DOHH2 (cell line): ENCODE results near the gene AIP.

Experiments
- H3F3A ChIP-seq: fragments of 200-600 bp; sonication (generic), shearing (Covaris generic); 2 replicates; pipeline ENCODE4 v1.6.0; 2016; ENCODE audit warnings: antibody characterized with exemption, mild to moderate bottlenecking; ENCODE audit not compliant: control insufficient read depth, insufficient read depth
- H3K27ac ChIP-seq: fragments of 200-600 bp; sonication (generic); 2 replicates; pipeline ENCODE4 v1.5.1; 2014; ENCODE audit warnings: low read depth, mild to moderate bottlenecking, low read length, moderate library complexity
- H3K27me3 ChIP-seq: fragments of 200-600 bp; sonication (generic); 2 replicates; pipeline ENCODE4 v1.6.1; 2014; ENCODE audit warnings: mild to moderate bottlenecking, low read length, mixed read lengths; ENCODE audit not compliant: control insufficient read depth
- H3K36me3 ChIP-seq: fragments of 200-600 bp; sonication (generic); 2 replicates; pipeline ENCODE4 v1.6.1; 2014; ENCODE audit warnings: mild to moderate bottlenecking, low read length, moderate library complexity, mixed read lengths; ENCODE audit not compliant: control insufficient read depth
- H3K4me1 ChIP-seq: fragments of 200-600 bp; sonication (generic); 2 replicates; pipeline ENCODE4 v1.6.1; 2014; ENCODE audit warnings: mild to moderate bottlenecking, low read length, mixed read lengths; ENCODE audit not compliant: control insufficient read depth
- H3K4me2 ChIP-seq: fragments of 200-600 bp; sonication (generic); 2 replicates; pipeline ENCODE4 v1.6.0; 2014; ENCODE audit warnings: mild to moderate bottlenecking, low read length, moderate library complexity
- H3K4me3 ChIP-seq: fragments of 200-600 bp; sonication (generic); 2 replicates; pipeline ENCODE4 v1.5.1; 2014; ENCODE audit warnings: mild to moderate bottlenecking, low read length, mixed read lengths
- H3K79me2 ChIP-seq: fragments of 200-600 bp; sonication (generic); 2 replicates; pipeline ENCODE4 v1.6.1; 2014; ENCODE audit warnings: mild to moderate bottlenecking, low read length, mixed read lengths; ENCODE audit not compliant: control insufficient read depth
- H3K9me2 ChIP-seq: fragments of 200-600 bp; sonication (generic); replicated peaks from 2 replicates; pipeline ENCODE4 v1.6.1; 2014; ENCODE audit warnings: mild to moderate bottlenecking, low read length, mixed read lengths; ENCODE audit not compliant: control insufficient read depth
- H3K9me3 ChIP-seq: fragments of 200-600 bp; sonication (generic); 2 replicates; pipeline ENCODE4 v1.6.1; 2014; ENCODE audit warnings: antibody characterized with exemption, low read length, mixed read lengths; ENCODE audit not compliant: control insufficient read depth, insufficient read depth
- H4K20me1 ChIP-seq: fragments of 200-600 bp; sonication (generic); 2 replicates; pipeline ENCODE4 v1.6.0; 2014; ENCODE audit warnings: low read depth, mild to moderate bottlenecking, antibody characterized with exemption, low read length, moderate library complexity; ENCODE audit not compliant: control insufficient read depth, insufficient read depth
- CTCF ChIP-seq: fragments of 200-600 bp; sonication (generic); IDR thresholded peaks from one replicate; pipeline ENCODE4 v1.5.1; 2014; ENCODE audit warnings: antibody characterized with exemption, mild to moderate bottlenecking, low read depth, low read length; ENCODE audit not compliant: poor library complexity, severe bottlenecking
- EZH2phosphoT487 ChIP-seq: fragments of 200-600 bp; sonication (generic); IDR thresholded peaks from 2 replicates; pipeline ENCODE4 v1.6.1; 2017; ENCODE audit warnings: borderline replicate concordance, mild to moderate bottlenecking, antibody characterized with exemption, low read length, moderate library complexity, mixed read lengths

Gene AIP

GRCh38 chr11:67538823-67539505 is 56.1 kb downstream of the AIP start:
- Histone ChIP-seq H3K9me2 (no peaks in the 10 kb centered on the region), H3K27ac (no peak overlapping the region), H3F3A (no peaks in the 10 kb centered on the region), H3K79me2 (no peaks in the 10 kb centered on the region), H3K36me3 (no peaks in the 10 kb centered on the region), H3K4me2 (no peak overlapping the region), H3K27me3 (no peaks in the 10 kb centered on the region; the same call in 1 of the 2 replicates), H3K4me1 (no peaks in the 10 kb centered on the region), H3K9me3 (peaks cover 14% of the 10 kb centered on the region), H4K20me1 (no peaks in the 10 kb centered on the region), H3K4me3 (no peak overlapping the region)
- TF ChIP-seq EZH2phosphoT487 (no peak), CTCF (no peak)

GRCh38 chr11:67539550-67539949 is 56.7 kb downstream of the AIP start:
- no peaks in the 10 kb centered on the region for H3F3A ChIP-seq
- no peaks in the 10 kb centered on the region for H3K4me1 ChIP-seq
- H4K20me1 ChIP-seq, result no peaks in the 10 kb centered on the region
- H3K36me3 ChIP-seq, result no peaks in the 10 kb centered on the region
- H3K9me2 ChIP-seq, result no peaks in the 10 kb centered on the region
- H3K79me2 ChIP-seq, result no peaks in the 10 kb centered on the region
- no peaks in the 10 kb centered on the region; the same call in 1 of the 2 replicates for H3K27me3 ChIP-seq
- peaks cover 11% of the 10 kb centered on the region for H3K9me3 ChIP-seq
- no peak overlapping the region for H3K4me2 ChIP-seq
- TF ChIP-seq EZH2phosphoT487 (no peak), CTCF (no peak)
- no peak overlapping the region for H3K27ac ChIP-seq
- H3K4me3 ChIP-seq, result no peak overlapping the region
